ENCODE data around the gene HAUS5.

HAUS5 gene

DNA sequence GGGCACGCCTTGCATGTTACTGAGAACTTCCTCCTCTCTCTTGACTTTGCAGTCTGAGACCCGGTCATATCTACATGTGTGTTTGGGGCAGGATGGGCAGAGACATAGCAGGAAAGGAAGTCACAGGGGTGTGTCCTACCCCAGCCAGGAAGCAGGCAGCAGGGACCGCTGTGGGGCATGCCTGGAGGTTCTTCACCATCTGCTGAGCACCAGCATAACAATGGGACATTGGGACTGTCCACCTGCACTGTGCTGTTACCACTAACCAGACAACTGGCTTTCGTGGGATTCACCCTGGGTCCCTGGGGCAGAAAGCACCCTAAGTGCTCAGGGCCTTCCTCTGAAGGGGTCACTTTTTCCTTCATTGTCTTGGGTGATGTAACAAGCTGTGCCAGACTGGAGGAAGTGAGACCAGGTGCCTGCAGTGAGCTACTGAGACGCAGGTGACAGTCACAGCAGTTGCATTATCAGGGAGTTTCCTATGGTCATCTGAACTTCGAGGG is 2.6 kb upstream of the HAUS5 start:
- DNase-seq (ENCODE audit: low read depth) = no peak

DNA sequence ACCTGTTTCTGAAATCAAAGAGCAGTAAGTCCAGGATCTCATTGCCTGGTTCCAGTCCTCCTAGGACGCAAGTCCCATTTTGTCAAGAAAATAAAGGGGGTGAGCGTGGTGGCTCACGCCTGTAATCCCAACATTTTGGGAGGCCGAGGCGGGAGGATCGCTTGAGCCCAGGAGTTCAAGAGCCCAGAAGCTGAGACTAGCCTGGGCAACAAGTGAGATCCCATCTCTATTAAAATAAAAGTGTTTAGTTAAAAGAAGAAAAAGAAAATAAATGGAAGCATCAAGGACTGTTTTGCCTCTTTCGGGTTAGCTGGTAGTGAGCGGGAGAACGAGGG is 344 bp upstream of the HAUS5 start:
- no peak for DNase-seq (ENCODE audit: low read depth)

DNA sequence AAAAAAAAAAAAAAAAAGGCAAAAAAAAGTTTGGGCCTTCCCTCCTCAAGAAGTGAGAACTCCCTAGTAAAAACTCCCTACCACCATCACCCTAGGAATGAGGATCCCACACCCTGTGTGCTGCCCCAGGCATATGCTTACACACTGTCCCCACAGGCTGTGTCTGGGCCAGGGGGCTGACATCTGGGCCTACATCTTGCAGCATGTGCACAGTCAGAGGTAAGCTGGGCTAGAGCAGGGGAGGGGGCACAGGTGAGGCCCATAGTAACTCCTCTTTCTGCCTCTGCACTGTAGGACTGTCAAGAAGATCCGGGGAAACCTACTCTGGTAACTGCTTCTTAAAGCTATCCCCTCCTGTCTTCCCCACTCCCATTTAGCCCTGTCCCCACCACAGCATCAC is 1.0 kb downstream of the HAUS5 start:
- DNase-seq (ENCODE audit: low read depth) = no peak

GRCh38 chr19:35615036-35615435 is 2.5 kb downstream of the HAUS5 start:
- DNase-seq (ENCODE audit: low read depth) = no peak

DNA sequence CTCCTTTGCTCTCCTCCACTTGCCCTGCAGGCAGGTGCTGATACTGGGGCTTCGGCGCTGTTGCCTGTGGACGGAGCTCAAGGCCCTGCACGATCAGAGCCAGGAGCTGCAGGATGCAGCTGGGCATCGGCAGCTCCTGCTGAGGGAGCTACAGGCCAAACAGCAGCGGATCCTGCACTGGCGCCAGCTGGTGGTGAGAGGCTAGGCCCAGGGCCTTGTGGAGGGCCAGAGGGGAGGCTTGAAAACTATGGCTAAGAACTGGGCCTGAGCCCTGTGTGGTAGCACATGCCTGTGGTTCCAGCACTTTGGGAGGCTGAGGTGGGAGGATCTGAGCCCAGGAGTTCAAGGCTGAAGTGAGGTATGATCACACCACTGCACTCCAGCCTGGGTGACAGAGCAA is 6.3 kb downstream of the HAUS5 start:
- no peak for DNase-seq (ENCODE audit: low read depth)

- no peak for DNase-seq (ENCODE audit: low read depth)
Measured at GRCh38 chr19:35619290-35619923, 6.9 kb downstream of the HAUS5 start.

DNA sequence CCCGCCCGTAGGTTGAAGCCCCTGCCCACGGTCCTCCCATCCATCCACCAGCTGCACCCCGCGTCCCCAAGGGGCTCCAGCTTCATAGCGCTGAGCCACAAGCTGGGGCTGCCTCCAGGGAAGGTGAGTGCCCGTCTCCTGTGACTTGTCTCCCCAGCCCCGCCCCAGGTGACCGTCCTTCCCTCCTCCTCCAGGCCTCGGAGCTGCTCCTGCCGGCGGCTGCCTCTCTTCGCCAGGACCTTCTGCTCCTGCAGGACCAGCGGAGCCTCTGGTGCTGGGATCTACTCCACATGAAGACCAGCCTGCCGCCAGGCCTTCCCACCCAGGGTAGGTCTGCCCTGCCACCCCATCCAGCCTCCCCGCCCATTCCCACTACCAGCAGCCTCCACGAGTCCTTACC is 7.5 kb downstream of the HAUS5 start:
- DNase-seq (ENCODE audit: low read depth) = no peak

DNA sequence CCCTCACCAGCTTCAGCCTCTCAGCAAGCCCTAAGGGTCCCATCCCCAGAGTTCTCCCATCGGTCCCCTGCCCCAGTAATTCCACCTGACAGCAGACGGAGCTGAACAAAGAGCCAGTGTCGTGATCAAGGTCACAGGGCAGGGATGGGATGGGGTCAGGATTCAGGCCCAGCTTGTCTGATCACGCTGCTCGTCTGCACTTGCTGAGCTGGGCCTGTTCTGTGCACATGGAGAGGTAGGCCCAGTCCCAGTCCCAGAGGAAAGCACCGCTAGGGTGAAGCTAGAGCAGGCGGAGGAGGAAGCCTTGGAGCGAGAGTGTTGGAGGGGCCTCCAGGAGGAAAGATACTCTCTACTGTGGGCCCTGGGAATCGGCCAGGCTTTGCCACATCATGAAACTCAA is 9.2 kb downstream of the HAUS5 start:
- no peak for DNase-seq (ENCODE audit: low read depth)

GRCh38 chr19:35622750-35623149 is 10.2 kb downstream of the HAUS5 start:
- DNase-seq (ENCODE audit: low read depth) = no peak

GRCh38 chr19:35623327-35624010 is 10.9 kb downstream of the HAUS5 start:
- no peak for DNase-seq (ENCODE audit: low read depth)

DNA sequence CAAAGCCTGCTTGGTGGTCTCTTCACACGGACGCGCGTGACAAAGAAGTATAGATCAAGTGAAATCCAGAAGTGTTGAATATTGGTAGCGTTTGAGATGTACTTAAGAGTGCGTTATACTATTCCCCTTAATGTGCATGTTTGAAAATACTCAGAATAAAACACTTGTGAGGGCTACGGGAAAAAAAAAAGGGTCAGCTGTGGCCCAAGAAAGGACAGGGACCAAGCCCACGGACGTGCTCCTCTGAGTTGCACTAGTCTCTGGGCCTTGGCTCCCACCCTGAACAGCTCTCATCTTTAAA is 15.7 kb downstream of the HAUS5 start:
- no peak for DNase-seq (ENCODE audit: low read depth)

DNA sequence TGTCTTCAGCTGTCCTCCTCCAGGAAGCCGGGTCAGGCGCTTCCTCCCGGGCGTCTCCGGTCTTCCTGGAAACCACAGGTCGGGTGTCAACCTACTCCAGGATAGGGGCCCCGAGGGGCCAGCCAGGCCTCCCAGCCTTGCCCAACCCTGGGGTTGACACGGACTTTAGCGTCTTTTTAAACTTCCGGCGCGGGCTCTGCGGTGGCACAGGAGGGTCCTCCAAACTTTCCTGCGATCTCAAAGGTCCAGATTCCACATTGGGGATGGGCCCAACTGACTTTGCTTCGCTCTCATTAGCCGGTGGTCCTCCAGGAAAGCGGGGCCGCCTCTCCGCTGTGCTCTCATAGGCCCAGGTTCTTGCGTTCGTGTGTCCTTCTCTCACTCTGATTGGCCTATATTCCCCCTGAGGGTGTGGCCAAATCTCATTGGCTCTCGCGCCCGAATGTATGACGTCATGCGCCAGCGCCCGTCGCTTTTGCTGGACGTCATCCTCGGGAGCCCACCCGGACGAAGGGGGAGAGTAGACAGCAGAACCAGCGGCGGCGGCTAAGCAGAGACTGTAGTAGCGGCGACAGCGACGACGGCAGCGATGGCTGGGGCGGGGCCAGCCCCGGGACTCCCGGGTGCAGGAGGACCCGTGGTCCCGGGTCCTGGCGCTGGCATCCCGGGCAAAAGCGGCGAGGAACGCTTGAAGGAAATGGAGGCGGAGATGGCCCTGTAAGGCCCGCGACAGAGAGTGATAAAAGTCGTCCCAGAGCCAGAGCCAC is 16.2 kb downstream of the HAUS5 start, which contains the start of gene RBM42:
Gene RBM42, plus strand, starts transcription at position 472 of the 767 bp plus-strand sequence. Its CDS starts 118 bp downstream, at position 590.
- peak; percentile 96 for DNase-seq (ENCODE audit: low read depth)

DNA sequence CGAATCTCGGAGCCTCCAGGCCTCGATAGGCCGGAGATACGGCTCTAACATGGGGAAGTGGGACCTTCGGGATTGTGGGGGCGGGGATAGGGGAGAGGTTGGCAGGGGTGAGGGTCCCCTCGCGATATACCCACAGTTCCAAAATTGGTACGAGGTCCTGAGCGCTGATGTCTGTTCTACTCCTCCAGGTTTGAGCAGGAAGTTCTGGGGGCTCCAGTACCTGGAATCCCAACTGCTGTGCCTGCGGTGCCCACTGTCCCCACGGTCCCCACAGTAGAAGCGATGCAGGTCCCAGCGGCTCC is 16.7 kb downstream of the HAUS5 start:
- no peak for DNase-seq (ENCODE audit: low read depth)

DNA sequence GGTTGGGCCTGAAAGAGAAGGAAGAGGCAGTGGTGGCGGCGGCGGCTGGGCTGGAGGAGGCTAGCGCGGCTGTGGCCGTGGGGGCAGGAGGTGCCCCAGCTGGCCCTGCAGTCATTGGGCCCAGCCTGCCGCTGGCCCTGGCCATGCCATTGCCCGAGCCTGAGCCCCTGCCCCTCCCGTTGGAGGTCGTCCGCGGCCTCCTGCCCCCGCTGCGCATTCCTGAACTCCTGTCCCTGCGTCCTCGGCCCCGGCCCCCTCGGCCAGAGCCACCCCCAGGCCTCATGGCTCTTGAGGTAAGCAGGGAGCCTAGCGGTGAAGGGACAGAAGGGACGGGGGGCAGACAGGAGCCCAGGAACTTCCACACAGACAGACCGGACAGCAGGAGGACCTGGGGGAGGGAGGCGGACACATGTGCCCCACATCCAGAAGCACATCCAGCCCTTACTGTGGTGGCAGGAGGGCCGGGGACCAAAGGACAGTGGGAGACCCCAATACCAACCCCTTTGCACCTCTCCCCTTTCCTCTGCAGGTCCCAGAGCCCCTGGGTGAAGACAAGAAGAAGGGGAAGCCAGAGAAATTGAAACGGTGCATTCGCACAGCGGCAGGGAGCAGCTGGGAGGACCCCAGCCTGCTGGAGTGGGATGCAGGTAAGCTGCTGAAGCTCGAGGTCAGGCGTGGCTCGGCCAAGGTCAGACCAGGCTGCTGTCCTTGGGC is 21.3 kb downstream of the HAUS5 start:
- DNase-seq (ENCODE audit: low read depth) = no peak

DNA sequence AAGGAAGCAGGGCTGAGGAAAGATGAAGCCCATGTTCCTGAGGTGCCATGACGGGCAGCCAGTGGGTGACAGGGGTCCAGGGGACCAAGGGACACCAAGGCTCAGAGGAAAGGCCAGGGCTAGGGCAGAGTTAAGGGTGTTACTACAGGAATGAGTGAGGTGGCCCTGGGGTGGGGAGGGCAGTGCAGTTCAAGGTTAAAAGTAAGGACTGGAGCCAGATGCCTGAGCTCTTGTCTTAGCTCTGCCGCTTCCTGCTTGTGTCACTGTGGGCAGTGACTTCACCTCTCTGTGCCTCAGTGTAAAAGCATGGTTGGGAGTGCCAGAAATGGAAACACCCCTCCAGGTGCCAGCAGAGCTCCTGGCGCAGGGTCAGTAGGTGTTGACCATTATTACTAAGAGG is 24.1 kb downstream of the HAUS5 start:
- DNase-seq (ENCODE audit: low read depth) = no peak

- no peak for DNase-seq (ENCODE audit: low read depth)
Measured at GRCh38 chr19:35637165-35637564, 24.6 kb downstream of the HAUS5 start.

DNA sequence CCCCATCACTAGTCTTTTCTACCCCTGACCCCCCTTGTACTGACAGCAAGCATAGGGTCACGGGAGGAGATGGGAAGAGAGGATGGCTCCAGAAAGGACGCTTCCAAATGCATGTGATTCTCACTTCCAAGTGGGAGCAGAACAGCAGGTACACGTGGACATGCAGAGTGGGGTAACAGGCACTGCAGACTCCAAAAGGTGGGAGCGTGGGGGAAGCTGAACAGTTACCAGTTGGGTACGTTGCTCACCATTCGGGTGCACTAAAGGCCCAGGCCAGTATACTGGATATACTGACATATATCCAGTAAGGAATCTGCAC is 26.7 kb downstream of the HAUS5 start:
- no peak for DNase-seq (ENCODE audit: low read depth)

DNA sequence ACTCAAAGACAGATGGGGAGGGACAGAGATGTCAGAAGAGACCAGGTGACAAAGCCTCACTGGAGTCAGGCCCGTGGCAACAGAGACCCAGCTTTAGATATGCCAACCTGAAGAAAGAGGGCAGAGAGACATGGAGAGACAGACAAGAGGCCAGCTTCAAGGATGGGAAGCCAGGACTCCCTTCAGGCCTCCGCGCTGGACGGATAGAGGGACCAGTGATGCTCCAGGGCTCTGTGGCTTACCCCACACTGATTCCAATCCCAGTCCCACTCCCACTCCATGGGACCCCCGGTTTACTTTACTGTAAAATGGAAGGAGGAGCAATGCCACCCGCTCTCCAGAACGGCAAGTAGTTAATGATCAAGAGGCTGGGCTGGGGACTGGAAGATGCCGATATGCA is 27.3 kb downstream of the HAUS5 start:
- no peak for DNase-seq (ENCODE audit: low read depth)

DNA sequence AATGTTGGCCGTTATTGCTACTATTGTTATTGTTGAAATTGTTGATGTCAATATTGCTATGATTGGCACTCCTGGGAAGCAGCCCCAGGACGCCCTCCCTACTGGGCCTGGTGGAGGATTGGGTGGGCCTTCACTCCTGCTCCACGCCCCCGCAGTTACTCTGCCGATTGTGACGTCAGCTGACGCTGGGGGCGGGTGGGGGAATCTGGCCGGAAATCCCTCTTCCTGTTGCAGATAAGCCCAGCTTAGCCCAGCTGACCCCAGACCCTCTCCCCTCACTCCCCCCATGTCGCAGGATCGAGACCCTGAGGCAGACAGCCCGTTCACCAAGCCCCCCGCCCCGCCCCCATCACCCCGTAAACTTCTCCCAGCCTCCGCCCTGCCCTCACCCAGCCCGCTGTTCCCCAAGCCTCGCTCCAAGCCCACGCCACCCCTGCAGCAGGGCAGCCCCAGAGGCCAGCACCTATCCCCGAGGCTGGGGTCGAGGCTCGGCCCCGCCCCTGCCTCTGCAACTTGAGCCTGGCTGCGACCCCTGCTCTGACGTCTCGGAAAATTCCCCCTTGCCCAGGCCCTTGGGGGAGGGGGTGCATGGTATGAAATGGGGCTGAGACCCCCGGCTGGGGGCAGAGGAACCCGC is 29.1 kb downstream of the HAUS5 start, which contains the start of gene ETV2:
Gene ETV2, plus strand, starts transcription at position 231 of the 637 bp plus-strand sequence. CDS start 716 bp downstream, outside the sequence.
- no peak for DNase-seq (ENCODE audit: low read depth)

DNA sequence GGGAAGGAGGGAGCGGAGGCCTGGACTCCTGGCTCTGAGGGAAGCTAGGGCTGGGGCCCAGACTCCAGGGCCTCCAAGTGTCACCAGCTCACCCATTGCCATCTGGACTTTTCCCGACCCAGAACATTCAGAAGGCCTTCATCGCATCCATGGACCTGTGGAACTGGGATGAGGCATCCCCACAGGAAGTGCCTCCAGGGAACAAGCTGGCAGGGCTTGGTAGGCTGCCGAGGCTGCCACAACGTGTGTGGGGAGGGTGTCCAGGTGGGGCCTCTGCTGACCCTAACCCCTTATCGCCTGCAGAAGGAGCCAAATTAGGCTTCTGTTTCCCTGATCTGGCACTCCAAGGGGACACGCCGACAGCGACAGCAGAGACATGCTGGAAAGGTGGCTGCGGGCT is 29.8 kb downstream of the HAUS5 start:
- DNase-seq (ENCODE audit: low read depth) = no peak

DNA sequence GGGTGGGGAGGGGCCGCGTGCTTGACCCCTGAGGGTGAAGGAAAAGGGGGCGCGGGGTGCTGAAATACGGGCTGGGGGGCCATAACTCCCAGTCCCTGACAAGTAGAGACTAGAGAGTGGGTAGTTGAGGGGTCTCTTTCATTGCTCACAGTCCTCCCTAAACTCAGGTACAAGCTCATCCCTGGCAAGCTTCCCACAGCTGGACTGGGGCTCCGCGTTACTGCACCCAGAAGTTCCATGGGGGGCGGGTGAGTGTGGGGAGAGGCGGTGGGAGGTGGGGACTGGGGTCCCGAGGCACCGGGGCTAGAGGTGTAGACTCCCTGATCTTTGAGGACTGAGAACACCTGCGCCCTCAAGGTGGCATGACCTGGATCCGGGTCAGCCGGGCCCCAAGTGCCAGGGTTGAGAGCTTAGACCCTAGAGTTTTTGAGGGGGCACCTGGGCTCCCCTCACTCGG is 30.3 kb downstream of the HAUS5 start:
- DNase-seq (ENCODE audit: low read depth) = no peak
